Measurements from ENCODE around the gene SYNDIG1.

SYNDIG1 gene

GRCh38 chr20:24693466-24694156 is 224.2 kb downstream of the SYNDIG1 start:
- DNase-seq (ENCODE audit: low read depth in 1 of 2, low spot score in 1 of 2): no peak
- TF ChIP-seq GABPA (IDR thresholded peaks at IDR 0.05; ENCODE audit: low read depth) (no peak), POLR2AphosphoS5 (IDR thresholded peaks at IDR 0.05; ENCODE audit: low read depth) (no peak), SPI1 (IDR thresholded peaks at IDR 0.05; ENCODE audit: borderline replicate concordance, low read depth) (no peak), CTCF (IDR thresholded peaks at IDR 0.05; ENCODE audit: insufficient read depth, low read length) (no peak)
- TF ChIP-seq, protein P1, sequence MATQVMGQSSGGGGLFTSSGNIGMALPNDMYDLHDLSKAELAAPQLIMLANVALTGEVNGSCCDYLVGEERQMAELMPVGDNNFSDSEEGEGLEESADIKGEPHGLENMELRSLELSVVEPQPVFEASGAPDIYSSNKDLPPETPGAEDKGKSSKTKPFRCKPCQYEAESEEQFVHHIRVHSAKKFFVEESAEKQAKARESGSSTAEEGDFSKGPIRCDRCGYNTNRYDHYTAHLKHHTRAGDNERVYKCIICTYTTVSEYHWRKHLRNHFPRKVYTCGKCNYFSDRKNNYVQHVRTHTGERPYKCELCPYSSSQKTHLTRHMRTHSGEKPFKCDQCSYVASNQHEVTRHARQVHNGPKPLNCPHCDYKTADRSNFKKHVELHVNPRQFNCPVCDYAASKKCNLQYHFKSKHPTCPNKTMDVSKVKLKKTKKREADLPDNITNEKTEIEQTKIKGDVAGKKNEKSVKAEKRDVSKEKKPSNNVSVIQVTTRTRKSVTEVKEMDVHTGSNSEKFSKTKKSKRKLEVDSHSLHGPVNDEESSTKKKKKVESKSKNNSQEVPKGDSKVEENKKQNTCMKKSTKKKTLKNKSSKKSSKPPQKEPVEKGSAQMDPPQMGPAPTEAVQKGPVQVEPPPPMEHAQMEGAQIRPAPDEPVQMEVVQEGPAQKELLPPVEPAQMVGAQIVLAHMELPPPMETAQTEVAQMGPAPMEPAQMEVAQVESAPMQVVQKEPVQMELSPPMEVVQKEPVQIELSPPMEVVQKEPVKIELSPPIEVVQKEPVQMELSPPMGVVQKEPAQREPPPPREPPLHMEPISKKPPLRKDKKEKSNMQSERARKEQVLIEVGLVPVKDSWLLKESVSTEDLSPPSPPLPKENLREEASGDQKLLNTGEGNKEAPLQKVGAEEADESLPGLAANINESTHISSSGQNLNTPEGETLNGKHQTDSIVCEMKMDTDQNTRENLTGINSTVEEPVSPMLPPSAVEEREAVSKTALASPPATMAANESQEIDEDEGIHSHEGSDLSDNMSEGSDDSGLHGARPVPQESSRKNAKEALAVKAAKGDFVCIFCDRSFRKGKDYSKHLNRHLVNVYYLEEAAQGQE (IDR thresholded peaks at IDR 0.05; ENCODE audit: insufficient replicate concordance, low read depth): no peak
- Histone ChIP-seq H3K4me3 (replicated peaks; ENCODE audit: insufficient read depth, low read length) (no peak overlapping the region), H3K27ac (replicated peaks) (peak overlapping the region; percentile 41), H3K27me3 (ENCODE audit: insufficient read depth, poor library complexity, severe bottlenecking) (no peaks in the 10 kb centered on the region)

DNA sequence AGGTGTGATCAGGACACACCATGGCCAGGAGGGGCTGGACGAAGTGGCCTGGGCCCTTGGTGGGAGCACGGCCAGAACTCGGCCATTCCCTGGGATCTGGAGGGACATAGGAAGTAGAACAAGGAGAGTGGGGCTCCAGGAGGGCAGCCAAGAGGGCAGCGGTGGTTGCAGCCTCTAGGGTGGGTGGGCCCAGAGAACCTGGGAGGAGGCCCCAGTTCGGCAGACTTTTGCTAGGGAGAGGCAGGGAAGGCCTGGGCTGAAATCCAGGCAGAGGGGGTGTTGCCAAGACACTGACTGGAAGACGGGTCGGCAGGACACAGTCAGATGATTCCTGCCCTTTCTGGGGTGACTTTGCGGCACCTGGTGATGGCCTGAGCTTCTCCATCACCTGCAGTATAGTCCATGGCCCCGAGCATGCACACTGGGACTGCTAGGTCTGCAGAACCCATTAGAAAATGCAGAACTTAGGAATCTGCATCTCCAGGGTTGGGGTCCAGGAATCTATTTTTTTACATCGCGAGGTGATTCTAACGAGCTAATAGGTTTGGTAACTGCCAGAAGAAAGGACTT is 224.8 kb downstream of the SYNDIG1 start:
- Histone ChIP-seq H3K27ac (replicated peaks) (no peak overlapping the region), H3K27me3 (ENCODE audit: insufficient read depth, poor library complexity, severe bottlenecking) (no peaks in the 10 kb centered on the region), H3K4me3 (replicated peaks; ENCODE audit: insufficient read depth, low read length) (no peak overlapping the region)
- no peak for DNase-seq (ENCODE audit: low read depth in 1 of 2, low spot score in 1 of 2)
- TF ChIP-seq, protein P1 (IDR thresholded peaks at IDR 0.05; ENCODE audit: insufficient replicate concordance, low read depth): no peak
- TF ChIP-seq GABPA (IDR thresholded peaks at IDR 0.05; ENCODE audit: low read depth) (no peak), POLR2AphosphoS5 (IDR thresholded peaks at IDR 0.05; ENCODE audit: low read depth) (no peak), CTCF (IDR thresholded peaks at IDR 0.05; ENCODE audit: insufficient read depth, low read length) (no peak), SPI1 (IDR thresholded peaks at IDR 0.05; ENCODE audit: borderline replicate concordance, low read depth) (no peak)

DNA sequence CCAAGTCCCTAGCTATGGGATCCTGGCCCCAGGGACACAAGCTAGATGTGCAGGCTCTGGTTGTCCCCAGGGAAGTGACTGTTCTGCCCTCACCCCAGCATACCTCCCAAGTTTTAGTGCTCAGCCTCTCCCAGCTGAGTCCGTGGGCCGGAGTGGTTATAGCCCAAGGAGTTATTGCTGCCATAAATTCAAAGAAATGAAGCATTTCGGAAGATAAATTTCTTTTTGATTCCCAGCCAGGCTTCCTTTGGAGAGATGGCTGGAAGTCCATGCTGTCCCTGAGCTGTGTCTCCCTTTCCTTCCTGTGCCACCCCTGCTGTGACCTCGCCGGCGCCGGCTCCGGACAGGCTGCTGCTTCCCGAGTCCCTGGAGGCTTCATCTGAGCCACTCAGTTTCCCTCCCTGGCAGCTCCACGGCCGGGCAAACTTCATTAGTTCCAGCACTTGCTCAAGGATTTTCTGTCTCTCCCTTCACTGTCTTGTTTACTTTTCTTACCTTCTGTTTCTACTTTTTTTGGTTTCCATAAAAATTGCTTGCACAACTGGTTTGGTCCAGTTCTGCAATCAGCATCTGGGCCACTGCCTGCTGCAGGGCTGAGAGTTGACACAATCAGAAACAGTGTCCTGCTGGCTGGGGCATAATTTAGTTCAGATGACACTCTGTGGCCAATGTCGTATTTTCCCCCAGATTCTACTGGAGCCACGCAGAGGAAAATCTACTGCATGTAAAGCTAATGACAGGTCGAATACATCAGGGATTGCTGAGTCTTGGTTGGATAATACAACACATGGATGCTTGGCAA is 225.5 kb downstream of the SYNDIG1 start:
- no peak for DNase-seq (ENCODE audit: low read depth in 1 of 2, low spot score in 1 of 2)
- Histone ChIP-seq H3K27ac (replicated peaks) (no peak overlapping the region), H3K4me3 (replicated peaks; ENCODE audit: insufficient read depth, low read length) (no peak overlapping the region), H3K27me3 (ENCODE audit: insufficient read depth, poor library complexity, severe bottlenecking) (no peaks in the 10 kb centered on the region)
- TF ChIP-seq, protein P1 (IDR thresholded peaks at IDR 0.05; ENCODE audit: insufficient replicate concordance, low read depth): no peak
- TF ChIP-seq CTCF (IDR thresholded peaks at IDR 0.05; ENCODE audit: insufficient read depth, low read length) (no peak), POLR2AphosphoS5 (IDR thresholded peaks at IDR 0.05; ENCODE audit: low read depth) (no peak), GABPA (IDR thresholded peaks at IDR 0.05; ENCODE audit: low read depth) (no peak), SPI1 (IDR thresholded peaks at IDR 0.05; ENCODE audit: borderline replicate concordance, low read depth) (no peak)
